Astrocyte of the cerebellum (primary cell): ENCODE measurements around the gene GPS1.
A peak's percentile ranks its signal among the peaks of the same experiment; 100 is the strongest.

Experiments
- DNase-seq: peaks from one replicate; pipeline ENCODE4 v3.0.0-alpha.2; 2011; ENCODE audit warnings: low read depth
- H3K4me3 ChIP-seq: 2 replicates; pipeline ENCODE4 v1.5.1; 2011; ENCODE audit warnings: mild to moderate bottlenecking, low read depth, low read length, moderate library complexity
- CTCF ChIP-seq: IDR thresholded peaks from 2 replicates; pipeline ENCODE4 v1.5.1; 2012; ENCODE audit warnings: low read length, low read depth, moderate library complexity, mild to moderate bottlenecking; ENCODE audit errors: missing control alignments
- in situ Hi-C: cut with HindIII; loops from 2 replicates; pipeline ENCODE4 v1.10.0; 2017; ENCODE audit warnings: low sequenced_read_pairs

Gene GPS1

DNA sequence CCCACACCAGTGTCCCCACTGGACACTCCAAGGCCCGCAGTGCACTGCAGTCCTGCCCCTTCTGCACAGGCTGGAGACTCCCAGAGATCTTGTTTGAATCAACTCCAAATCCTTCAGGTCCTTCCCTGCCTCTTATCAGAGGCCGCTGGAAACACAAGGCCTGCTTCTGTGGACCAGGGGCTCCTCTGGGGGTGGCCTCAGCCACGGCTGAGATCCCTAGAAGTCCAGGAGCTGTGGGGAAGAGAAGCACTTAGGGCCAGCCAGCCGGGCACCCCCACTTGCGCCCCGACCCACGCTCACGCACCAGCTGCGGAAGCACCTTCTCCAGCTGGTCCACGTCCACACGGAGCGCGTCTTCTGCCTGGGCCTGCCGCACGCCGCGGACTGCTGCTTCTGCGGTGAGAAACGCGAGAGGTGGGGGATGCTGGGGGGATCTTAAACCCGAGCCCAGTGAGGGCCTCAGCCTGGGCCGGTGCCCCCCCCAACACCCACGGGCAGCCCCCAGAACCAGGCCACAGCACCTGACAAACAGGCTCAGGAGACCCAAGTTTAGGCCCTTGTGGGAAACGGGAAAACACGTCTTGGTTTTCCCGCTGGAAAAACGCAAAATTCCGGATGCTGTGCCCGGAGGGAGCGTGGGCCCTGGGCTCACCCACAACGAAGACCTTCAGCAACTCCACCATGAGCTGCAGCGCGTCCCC lies 32.6 kb upstream of the GPS1 start:
- DNase-seq, result no peak
- H3K4me3 ChIP-seq, result no peak overlapping the region
- no peak for TF ChIP-seq CTCF
- in situ Hi-C loops, result no loop called here

GRCh38 chr17:82019690-82020571 lies 31.8 kb upstream of the GPS1 start:
- in situ Hi-C loops, result no loop called here
- TF ChIP-seq CTCF, result peak; percentile 73
- no peak for DNase-seq
- H3K4me3 ChIP-seq, result no peak overlapping the region

DNA sequence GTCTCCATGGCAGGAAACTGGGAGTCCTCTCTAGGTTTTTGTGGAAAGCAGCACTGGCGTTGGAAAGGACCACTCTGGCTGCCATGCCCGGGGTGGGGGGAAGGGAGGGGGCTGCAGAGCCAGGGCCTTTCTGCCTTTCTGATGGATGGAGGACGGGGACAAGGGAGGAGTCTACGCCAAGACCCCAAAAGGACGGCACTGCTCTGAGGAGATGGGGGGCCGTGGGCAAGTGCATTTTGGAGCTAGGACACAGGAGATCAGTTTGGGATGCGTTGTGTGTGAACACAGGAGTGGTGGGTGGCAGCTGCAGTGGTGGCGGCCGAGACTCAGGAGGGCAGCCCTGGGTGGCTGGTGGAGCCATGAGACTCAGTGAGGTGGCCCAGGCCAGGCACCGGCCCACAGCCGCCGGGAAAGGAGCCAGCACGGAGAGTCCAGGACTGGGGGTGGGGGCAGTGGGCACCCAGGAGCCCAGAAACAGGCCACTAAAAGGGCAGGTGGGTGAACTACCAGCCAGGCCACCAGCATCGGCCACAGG lies 31.1 kb upstream of the GPS1 start:
- no peak for DNase-seq
- in situ Hi-C loops, result no loop called here
- TF ChIP-seq CTCF, result no peak
- H3K4me3 ChIP-seq, result no peak overlapping the region

DNA sequence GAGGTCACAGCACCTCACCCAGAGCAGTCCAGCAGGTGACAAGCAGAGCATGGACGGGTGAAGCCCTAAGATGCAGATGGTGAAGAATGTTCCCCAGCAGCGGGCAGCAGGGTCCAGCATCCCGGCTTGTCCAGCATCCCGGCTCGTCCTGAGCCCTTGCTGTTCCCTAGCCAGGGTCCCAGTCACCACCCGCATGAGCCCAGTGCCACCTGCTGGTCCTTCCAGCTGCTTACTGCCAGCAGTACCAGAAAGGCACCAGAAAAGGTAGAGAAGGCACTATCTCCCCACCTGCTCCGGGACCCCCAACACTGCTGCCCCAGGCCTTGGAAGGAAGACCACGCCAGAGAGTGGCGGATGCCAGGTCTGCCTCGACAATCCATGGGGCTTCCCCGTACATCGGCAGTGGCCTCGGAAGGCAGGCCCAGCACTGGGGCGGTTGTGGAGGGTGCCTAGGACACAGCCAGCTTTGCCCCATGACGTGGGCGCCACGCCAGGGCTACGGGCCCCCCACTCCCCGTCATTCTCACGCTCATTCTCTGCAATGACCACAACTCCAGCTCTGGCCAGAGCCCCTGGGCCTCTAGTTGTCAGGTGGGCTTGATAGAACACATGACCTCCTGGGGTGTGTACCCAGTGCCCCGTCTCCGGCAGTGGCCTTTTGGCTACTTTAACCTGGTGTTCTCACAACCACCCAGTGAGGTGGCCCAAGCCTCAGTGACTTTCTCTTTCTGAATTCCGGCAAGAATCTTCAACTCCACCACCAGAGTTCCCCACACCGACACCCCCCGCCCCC lies 30.4 kb upstream of the GPS1 start:
- peak overlapping the region; percentile 78 for H3K4me3 ChIP-seq
- in situ Hi-C loops, result no loop called here
- TF ChIP-seq CTCF, result peak; percentile 70
- peak; percentile 40 for DNase-seq

GRCh38 chr17:82021900-82022309 lies 29.8 kb upstream of the GPS1 start:
- in situ Hi-C loops, result no loop called here
- no peak for DNase-seq
- TF ChIP-seq CTCF, result no peak
- peak overlapping the region; percentile 78 for H3K4me3 ChIP-seq
